HG02610 (cell line): ENCODE measurements around the gene LRRK1.

ENCODE experiments used
- ATAC-seq: cut with Tn5 transposase; IDR thresholded peaks from one replicate; pipeline ENCODE4 v1.9.1; 2021; ENCODE audit warnings: mild to moderate bottlenecking, moderate library complexity; ENCODE audit not compliant: unreplicated experiment

LRRK1 gene

DNA sequence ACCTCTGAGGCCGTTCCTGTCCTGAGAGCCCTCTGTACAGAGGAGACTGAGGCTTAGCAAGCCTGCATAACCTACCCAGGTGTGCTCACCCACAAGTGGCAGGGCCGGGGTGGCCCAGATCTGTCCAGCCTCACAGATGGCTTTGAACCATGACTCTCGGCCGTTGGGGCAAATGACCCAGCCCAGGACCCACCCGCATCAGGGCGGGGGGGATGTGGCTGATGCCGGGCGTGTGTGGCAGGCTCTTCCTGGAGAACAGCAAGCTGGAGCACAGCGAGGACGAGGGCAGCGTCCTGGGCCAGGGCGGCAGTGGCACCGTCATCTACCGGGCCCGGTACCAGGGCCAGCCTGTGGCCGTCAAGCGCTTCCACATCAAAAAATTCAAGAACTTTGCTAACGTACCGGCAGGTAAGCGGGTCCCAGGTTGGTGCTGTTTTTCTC lies 133.5 kb downstream of the LRRK1 start:
- ATAC-seq = no peak

DNA sequence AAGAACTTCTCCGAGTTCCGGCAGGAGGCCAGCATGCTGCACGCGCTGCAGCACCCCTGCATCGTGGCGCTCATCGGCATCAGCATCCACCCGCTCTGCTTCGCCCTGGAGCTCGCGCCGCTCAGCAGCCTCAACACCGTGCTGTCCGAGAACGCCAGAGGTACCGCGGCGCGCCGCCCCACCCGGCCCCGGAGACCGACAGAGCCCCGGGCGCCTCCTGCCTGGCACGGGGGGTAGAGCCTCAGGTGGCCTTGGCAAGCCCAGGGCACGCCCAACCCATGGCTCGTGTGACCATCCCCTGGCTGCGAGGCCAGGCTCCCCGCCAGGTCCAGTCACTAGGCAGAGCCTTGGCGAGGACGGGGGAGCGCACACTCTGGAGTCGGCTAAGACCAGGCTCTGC lies 134.1 kb downstream of the LRRK1 start:
- ATAC-seq = no peak

DNA sequence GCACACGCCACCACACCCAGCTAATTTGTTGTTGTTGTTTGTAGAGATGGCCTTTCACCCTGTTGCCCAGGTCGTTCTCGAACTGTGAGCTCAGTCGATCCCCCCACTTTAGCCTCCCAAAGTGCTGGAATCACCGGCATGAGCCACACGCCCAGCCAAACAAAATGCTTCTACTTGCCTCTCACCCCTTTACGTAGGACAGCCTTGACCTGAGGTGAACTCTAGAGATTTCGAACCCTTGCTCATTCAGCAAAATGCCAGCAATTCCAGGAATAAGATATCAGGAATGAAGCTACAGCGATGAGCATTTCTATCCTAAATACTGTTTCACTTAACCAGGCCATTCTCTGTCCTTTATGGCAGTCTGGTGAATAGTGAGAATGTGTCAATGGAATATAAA lies 135.0 kb downstream of the LRRK1 start:
- no peak for ATAC-seq

DNA sequence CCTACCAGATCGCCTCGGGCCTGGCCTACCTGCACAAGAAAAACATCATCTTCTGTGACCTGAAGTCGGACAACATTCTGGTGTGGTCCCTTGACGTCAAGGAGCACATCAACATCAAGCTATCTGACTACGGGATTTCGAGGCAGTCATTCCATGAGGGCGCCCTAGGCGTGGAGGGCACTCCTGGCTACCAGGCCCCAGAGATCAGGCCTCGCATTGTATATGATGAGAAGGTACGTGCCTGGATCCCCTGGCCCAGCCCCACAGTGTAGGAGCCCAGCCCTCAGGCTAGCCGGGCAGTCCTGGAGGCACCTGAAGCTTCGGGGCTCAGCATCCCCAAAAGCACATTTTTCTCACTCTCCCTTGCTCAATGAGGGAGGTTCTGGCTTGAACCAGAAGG lies 135.8 kb downstream of the LRRK1 start:
- ATAC-seq = no peak

DNA sequence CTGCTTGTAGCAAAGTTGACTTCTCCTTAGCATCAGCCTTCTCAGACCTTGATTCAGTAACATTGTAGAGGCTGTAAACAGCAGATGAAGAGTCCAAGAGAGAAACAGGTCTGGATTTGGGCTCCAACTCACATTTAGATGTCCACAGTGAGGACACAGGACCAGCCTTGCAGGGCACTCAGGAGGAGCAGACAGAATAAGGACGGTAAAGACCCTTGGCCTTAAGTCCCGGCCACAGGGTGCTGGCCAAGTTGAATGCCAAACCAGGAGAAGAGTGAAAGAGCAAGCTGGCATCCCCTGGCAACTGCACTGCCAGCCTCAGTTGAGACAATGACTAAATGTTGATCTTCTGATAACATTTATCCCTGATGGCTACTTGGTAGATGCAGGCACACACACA lies 136.3 kb downstream of the LRRK1 start:
- ATAC-seq = no peak

DNA sequence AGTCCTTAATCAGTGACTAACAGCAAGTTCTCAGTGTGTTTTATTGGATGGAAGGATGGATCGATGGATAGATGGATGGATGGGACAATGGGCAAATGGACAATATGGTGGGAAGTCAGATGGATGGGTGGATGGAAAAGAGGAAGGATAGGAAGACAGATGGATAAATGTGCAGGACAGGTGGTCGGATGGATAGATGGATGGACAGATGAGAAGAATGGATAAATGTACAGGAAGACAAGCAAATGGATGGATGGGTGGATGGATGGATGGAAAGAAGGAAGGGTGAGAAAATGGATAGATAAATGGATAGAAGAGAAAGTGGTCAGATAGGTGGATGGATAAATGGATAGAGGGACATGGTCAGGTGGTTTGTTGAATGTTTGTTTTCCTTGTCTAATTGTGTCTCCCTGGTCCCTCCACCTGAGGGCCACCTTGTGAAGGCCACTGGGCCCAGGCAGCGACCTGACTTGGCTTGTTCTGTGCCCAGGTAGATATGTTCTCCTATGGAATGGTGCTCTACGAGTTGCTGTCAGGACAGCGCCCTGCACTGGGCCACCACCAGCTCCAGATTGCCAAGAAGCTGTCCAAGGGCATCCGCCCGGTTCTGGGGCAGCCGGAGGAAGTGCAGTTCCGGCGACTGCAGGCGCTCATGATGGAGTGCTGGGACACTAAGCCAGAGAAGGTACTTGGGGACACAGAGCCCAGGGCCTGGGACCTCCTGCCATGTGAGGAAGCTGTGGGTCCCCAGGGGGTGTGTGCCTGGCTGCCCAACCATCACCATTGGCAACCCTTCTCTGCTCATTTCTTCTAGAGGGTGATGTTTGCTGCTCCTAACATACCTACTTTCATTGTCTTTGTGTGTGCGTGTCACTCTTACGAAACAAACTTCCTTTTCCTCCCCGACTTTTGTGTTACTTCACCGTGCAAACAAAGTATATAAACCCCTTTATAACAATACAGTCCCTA lies 137.5 kb downstream of the LRRK1 start:
- ATAC-seq = no peak

DNA sequence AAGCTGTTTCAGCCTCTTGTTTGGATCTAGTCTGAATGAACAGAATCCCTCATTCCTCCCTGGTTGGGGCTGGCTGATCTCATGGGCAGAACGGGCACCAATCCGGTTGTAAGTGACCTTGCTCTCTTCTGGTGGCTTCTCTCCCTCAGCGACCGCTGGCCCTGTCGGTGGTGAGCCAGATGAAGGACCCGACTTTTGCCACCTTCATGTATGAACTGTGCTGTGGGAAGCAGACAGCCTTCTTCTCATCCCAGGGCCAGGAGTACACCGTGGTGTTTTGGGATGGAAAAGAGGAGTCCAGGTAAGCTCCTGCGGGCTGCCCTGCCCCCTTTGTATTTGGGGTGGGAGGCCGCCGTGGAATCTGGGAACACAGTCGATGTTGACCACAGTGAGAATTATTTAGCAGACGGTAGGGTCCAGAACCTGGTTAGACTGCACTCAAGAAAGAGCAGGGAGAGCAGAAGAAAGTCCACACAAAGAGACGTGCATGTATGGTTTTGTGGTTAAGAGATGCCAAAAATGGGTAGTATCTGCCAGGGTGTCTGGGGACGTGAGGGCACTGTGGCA lies 138.8 kb downstream of the LRRK1 start:
- ATAC-seq = no peak

DNA sequence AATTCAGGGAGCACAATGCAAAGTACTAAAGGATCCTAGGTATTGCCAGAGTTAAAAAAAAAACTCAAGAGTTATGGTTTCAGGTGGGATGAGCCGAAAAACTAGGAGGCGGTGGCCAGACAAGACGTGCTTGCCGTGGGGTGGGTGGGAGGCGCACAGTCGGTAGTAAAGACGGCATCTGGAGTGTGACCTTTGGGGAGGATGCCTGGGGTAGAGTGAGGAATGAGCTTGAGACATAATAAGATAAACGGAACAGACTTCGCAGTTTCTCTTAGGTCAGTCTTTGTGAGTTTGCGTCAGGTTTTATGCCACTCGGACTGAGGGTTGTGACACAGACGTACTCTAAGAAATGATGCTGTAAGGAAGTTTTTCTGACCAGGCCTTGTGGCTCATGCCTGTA lies 139.6 kb downstream of the LRRK1 start:
- no peak for ATAC-seq

DNA sequence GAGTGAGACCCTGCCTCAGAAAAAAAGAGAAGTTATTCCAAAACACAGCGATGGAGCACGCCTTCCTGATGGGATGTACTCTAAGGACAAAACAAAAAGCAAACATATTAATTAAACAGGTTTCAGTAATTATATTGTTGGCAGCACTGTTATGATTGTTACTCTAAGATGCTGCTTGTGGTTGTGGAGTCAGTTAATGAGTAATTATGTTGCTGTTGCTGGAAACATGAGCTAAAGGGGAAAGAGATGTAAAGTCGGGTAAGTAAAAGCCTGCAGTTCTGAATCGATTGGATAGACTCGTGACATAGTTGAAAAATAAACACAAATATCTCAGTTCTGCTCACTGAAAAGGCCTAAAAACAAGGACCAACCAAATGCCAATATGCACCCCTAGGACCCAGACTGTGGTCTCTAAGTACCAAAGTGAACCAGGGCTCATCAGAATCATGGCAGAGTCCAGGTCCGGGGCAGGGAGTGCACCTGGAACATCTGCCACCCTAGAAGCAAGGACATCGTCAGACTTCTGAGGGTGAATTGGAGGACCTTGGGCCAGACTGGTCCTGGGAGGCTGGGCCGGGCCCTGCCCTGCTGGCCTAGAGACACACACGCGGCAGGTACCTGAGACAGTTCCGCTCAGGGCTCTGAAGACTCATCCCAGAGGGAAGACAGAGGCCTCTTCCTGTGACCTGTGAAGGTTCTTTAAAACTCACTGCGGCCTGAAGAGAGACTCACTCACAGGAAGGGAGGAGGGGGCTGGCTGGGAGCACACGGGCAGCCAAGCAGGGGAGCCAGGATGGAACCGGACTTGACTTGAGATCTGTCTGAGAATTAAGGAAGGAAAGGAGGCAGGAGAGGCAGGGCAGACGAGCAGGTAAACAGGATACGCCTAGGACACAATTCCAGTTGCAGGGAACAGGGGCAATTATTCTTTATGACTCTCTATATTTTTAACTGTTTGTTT lies 140.5 kb downstream of the LRRK1 start:
- no peak for ATAC-seq

DNA sequence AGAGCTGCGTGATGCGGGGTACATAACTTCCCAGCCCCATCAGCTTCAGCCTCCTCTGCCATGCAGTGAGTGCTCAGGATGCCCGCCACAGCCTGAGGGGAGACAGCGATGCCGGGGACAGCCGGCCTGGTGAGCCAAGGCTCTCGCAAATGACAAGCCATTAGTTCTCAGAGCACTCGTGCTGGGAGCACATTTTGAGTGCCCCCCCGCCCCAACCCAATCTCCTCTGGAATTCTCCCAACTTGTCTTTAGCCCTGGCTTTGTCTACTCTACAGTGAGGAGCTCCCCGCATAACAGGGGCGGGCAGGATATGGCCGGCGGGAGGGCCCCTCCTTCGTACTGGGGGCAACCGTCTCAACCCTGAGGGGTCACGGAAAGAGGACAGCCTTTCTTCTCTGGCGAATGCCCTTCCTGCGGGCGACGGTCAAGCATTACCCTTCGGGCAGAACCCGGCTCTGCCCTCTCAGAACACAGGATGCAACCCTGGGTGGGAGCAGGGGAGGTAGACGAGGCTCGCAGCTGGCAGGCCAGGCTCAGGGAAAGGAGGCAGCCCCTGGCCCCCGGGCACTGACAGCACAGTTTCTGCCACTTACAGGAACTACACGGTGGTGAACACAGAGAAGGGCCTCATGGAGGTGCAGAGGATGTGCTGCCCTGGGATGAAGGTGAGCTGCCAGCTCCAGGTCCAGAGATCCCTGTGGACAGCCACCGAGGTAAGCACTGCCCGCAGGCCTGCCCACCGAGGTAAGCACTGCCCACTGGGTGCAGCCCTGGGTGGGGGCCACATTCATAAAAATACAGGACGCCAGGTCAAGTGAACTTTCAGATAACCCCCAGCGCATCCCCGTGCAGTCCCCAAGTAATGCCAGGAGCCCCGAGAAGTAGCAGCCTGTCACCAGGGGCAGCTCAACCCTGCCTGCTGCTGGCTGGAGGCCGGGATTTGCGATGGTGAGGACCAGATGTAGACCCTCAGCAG lies 141.7 kb downstream of the LRRK1 start:
- no peak for ATAC-seq

DNA sequence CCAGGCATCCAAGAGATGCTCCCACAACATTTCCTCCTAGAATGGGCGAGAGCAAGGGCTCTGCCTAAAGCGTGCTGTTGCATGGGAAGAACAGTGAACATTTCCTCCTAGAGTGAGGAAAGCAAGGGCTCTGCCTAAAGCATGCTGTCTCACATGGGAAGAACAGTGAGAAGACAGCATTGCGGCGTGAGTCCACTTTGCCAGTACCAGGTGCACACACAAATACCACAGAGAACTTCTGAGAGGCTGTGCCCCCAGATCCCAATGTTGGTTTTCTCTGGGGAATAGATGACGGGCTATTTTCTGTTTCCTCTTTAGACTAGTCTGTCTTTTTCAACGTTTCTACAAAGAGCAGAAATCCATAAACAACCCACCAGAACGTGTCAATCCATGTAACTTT lies 142.9 kb downstream of the LRRK1 start:
- ATAC-seq = no peak

DNA sequence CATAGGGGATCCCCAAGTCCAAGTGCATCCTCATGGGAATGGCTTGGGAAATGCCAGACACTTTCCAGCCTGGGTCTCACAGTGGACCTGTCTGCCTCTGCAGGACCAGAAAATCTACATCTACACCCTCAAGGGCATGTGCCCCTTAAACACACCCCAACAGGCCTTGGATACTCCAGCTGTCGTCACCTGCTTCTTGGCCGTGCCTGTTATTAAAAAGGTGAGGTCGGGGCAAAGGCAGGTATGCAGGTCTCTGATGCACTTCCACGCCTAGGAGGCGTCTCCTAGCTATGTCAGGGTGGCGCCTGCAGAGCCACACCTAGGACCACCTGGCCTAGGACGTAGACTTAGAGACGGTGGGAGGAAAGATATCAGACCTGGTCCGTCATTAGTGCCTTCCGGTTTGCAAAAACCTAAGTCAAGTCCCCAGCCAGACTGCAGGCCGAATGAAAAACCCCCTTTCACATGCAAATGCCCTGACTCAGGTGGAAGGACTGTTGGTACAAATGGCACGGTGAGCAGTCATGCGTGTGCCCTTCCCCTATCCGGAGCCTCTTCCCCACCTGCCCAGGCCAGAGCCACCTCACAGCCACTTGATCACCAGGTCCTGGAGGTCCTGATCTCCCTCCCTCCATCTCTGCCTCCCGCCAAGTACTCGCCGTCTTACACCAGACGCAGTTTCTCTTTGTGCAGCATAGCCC lies 143.5 kb downstream of the LRRK1 start:
- ATAC-seq = no peak

DNA sequence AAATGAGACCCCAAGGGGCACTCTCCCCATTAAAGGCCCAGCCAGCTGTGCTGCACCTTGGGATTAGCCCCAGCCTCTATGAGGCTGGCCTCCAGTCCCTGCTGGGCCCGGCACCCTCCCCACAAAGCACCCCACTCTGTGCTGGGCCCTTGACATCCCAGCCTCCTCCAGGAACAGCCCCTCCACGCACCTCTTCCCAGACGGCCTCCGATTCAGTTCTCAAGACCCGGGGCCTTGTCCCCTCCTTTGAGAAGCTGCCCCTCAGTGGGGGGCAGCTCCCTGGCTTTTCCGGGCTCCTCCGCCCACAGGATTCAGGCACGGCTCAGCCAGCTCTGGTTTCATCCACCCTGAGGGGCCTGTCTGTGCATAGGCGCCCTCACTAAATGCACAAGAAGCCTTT lies 144.1 kb downstream of the LRRK1 start:
- no peak for ATAC-seq

DNA sequence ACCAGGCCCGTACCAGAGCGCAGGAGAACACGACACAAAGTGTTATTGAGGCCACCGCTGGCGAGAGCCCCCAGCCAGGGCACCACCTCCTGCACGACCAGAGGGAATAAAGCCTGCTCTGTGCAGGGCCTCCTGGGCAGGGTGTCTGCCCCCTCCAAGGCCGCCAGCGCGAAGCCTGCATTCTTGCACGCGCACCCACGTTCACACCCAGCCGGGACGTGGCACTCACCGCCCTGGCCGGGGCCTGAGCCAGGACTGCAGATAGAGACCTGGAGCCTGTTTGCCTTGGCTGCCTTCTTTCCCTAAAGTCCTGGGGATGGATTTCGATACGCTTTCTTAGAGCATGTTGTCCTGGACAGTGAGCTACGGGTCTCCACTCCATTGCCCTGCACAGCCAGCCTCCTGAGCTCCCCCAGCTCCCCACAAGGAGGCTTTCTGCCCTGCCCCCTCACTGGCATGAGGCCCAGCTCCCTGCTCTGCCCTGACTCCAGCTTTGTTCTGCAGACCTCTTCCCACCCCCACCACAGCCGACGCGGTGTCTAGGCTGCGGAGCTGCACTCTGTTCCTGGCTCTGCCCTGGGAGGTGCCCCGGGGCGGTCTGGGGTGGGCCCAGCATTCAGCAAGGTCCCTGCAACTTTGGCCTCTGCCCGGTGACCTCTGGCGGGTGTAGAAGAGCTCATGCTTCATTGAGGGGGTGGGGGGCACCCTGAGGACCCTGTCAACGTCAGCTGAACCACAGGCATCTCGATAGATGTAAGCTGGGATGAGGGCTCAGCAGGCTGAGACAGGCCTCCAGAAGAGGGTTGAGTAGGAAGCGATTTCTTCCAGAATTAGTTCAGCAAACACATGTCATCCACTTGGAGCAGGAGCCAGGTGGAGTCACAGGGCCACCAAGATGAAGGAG lies 145.0 kb downstream of the LRRK1 start:
- no peak for ATAC-seq

DNA sequence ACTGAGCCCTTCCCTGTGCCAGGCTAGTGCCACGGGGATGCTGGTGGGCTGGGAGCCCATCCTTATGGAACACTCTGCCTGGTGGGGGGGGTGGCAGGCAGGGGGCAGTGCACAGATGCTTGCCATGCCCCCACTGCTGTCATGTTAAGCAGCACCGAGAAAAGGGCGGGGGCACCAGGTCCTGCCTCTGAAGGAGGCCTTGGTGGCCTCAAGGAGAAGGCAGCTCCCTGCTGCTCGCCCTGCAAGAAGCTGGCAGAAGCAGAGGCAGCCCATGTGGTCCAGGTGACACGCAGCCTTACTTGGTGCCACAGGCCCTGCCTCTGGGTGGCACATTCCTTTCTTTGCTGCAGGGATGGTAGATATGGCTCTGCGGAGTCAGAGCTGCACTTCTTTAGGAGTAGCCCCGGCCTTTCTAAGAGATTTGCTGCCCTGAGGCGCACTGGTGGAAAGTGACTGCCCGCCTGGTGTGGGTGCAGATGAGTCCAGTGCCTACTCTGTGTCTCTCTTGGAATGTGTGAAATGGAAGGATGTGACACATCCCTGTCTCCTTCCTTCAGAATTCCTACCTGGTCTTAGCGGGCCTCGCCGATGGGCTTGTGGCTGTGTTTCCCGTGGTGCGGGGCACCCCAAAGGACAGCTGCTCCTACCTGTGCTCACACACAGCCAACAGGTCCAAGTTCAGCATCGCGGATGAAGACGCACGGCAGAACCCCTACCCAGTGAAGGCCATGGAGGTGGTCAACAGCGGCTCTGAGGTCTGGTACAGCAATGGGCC lies 145.8 kb downstream of the LRRK1 start:
- no peak for ATAC-seq

DNA sequence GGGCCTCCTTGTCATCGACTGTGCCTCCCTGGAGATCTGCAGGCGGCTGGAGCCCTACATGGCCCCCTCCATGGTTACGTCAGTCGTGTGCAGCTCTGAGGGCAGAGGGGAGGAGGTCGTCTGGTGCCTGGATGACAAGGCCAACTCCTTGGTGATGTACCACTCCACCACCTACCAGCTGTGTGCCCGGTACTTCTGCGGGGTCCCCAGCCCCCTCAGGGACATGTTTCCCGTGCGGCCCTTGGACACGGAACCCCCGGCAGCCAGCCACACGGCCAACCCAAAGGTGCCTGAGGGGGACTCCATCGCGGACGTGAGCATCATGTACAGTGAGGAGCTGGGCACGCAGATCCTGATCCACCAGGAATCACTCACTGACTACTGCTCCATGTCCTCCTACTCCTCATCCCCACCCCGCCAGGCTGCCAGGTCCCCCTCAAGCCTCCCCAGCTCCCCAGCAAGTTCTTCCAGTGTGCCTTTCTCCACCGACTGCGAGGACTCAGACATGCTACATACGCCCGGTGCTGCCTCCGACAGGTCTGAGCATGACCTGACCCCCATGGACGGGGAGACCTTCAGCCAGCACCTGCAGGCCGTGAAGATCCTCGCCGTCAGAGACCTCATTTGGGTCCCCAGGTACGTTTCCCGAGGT lies 146.5 kb downstream of the LRRK1 start:
- ATAC-seq = no peak
